ENCODE measurements around the gene ARHGEF4. TPM values are rescaled to one million over a fixed set of nuclear protein-coding genes. Genes with fewer than 3 reads are reported as not detected.

Gene ARHGEF4
- total RNA-seq, 1 experiment from 2014 or later, result 26.6 TPM

DNA sequence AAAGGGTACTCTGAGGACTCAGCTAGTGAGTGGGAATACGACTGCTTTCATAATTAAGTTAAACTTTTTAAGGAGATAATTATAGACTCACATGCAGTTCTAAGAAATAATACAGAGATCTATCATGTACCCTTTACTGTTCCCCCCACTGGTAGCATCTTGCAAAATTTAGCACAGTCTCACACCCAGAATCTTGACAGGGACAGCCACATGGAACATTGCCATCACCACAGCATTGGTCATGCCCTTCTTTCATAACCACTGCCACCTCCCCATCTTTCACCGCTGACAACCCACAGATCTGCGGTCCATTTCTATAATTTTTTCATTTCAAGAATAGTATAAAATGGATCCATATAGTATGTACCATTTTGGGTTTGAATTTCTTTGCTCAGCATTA, 37.8 kb downstream of the ARHGEF4 start:
- Histone ChIP-seq H3K9me3 (ENCODE audit: control insufficient read depth in 1 of 2, insufficient read depth in 1 of 2, low read depth in 1 of 2, low read length in 2 of 2) (no peaks in the 10 kb centered on the region), H3K9me2 (ENCODE audit: insufficient read depth) (no peaks in the 10 kb centered on the region)
- CTCF ChIA-PET, result interaction anchor here (2.6 kb wide), 1 partner anchor 77 kb away, joined by 19 read pairs; no protein-coding TSS in a partner anchor

DNA sequence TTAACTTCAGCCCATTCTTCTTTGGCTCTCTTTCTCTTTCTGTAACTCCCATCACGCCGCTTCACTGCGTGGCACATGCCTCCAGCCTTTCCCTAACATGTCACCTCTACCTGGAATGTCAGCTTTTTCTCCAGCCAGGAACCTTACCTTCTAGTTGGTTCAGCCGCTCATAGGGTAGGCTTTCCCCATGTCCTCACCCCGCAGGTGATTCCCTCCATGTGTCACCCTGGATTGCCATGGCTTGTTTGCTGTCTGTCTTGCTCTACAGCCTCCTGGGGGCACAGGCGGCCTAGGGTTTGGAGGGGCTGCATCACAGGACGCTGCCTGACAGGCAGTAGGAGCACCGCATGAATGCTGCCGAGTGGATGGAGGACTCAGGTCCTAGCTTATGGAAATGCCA, 39.2 kb downstream of the ARHGEF4 start:
- DNase-seq (ENCODE audit: low read depth, low spot score), result no peak
- Histone ChIP-seq H3K9ac (ENCODE audit: low read length) (no peak overlapping the region), H2AFZ (ENCODE audit: low read depth, low read length, poor library complexity, severe bottlenecking) (no peak overlapping the region), H3K27me3 (ENCODE audit: insufficient read depth, low read length) (no peaks in the 10 kb centered on the region), H3K27ac (ENCODE audit: low read depth, low read length) (no peak overlapping the region), H3K9me2 (ENCODE audit: insufficient read depth) (no peaks in the 10 kb centered on the region), H3K79me2 (ENCODE audit: insufficient read depth, low read length) (no peaks in the 10 kb centered on the region), H3K36me3 (ENCODE audit: control insufficient read depth in 1 of 2, insufficient read depth in 2 of 2, low read length in 2 of 2) (no peaks in the 10 kb centered on the region), H3K9me3 (ENCODE audit: control insufficient read depth in 1 of 2, insufficient read depth in 1 of 2, low read depth in 1 of 2, low read length in 2 of 2) (no peaks in the 10 kb centered on the region), H4K20me1 (ENCODE audit: insufficient read depth) (no peaks in the 10 kb centered on the region), H3K4me2 (ENCODE audit: low read length) (no peak overlapping the region), H3K4me3 (replicated peaks in 1 of 2; ENCODE audit: low read depth in 1 of 2, low read length in 2 of 2) (no peak overlapping the region), H3K4me1 (ENCODE audit: control insufficient read depth in 1 of 2, insufficient read depth in 2 of 2, low read length in 2 of 2) (no peaks in the 10 kb centered on the region)
- no TSS peak for BruUV-seq (replicated peaks)
- POLR2A ChIA-PET, result no interaction called here
- TF ChIP-seq, protein P1, sequence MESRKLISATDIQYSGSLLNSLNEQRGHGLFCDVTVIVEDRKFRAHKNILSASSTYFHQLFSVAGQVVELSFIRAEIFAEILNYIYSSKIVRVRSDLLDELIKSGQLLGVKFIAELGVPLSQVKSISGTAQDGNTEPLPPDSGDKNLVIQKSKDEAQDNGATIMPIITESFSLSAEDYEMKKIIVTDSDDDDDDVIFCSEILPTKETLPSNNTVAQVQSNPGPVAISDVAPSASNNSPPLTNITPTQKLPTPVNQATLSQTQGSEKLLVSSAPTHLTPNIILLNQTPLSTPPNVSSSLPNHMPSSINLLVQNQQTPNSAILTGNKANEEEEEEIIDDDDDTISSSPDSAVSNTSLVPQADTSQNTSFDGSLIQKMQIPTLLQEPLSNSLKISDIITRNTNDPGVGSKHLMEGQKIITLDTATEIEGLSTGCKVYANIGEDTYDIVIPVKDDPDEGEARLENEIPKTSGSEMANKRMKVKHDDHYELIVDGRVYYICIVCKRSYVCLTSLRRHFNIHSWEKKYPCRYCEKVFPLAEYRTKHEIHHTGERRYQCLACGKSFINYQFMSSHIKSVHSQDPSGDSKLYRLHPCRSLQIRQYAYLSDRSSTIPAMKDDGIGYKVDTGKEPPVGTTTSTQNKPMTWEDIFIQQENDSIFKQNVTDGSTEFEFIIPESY (IDR thresholded peaks at IDR 0.05; ENCODE audit: extremely low read depth, insufficient replicate concordance, low read length), result no peak
- TF ChIP-seq ELF1 (IDR thresholded peaks at IDR 0.05; ENCODE audit: borderline replicate concordance, low read depth) (no peak), POLR2AphosphoS5 (IDR thresholded peaks at IDR 0.05; ENCODE audit: low read depth, low read length) (no peak), EZH2 (IDR thresholded peaks at IDR 0.05) (no peak), RAD21 (IDR thresholded peaks at IDR 0.05; ENCODE audit: low read depth) (no peak), CBX3 (IDR thresholded peaks at IDR 0.05; ENCODE audit: low read depth) (no peak), SRF (IDR thresholded peaks at IDR 0.05; ENCODE audit: low read depth) (no peak)
- TF ChIP-seq, protein P2, sequence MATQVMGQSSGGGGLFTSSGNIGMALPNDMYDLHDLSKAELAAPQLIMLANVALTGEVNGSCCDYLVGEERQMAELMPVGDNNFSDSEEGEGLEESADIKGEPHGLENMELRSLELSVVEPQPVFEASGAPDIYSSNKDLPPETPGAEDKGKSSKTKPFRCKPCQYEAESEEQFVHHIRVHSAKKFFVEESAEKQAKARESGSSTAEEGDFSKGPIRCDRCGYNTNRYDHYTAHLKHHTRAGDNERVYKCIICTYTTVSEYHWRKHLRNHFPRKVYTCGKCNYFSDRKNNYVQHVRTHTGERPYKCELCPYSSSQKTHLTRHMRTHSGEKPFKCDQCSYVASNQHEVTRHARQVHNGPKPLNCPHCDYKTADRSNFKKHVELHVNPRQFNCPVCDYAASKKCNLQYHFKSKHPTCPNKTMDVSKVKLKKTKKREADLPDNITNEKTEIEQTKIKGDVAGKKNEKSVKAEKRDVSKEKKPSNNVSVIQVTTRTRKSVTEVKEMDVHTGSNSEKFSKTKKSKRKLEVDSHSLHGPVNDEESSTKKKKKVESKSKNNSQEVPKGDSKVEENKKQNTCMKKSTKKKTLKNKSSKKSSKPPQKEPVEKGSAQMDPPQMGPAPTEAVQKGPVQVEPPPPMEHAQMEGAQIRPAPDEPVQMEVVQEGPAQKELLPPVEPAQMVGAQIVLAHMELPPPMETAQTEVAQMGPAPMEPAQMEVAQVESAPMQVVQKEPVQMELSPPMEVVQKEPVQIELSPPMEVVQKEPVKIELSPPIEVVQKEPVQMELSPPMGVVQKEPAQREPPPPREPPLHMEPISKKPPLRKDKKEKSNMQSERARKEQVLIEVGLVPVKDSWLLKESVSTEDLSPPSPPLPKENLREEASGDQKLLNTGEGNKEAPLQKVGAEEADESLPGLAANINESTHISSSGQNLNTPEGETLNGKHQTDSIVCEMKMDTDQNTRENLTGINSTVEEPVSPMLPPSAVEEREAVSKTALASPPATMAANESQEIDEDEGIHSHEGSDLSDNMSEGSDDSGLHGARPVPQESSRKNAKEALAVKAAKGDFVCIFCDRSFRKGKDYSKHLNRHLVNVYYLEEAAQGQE (IDR thresholded peaks at IDR 0.05; ENCODE audit: low read depth), result no peak
- CTCF ChIA-PET, result no interaction called here
- RAD21 ChIA-PET (ENCODE audit: low non-redundant PET in 1 of 2, low total read pairs in 2 of 2, uncharacterized antibody in 2 of 2, unreplicated experiment in 2 of 2), result no interaction called here
- intact Hi-C loops (cut with micrococcal nuclease), result no loop called here
- no peak for ATAC-seq

More for the DNA sequence above, 37.8 kb downstream of the ARHGEF4 start:
- RAD21 ChIA-PET (ENCODE audit: low non-redundant PET in 1 of 2, low total read pairs in 2 of 2, uncharacterized antibody in 2 of 2, unreplicated experiment in 2 of 2), result no interaction called here
- no peak overlapping the region for H3K4me2 ChIP-seq (ENCODE audit: low read length)
- H3K9ac ChIP-seq (ENCODE audit: low read length), result no peak overlapping the region
- H2AFZ ChIP-seq (ENCODE audit: low read depth, low read length, poor library complexity, severe bottlenecking), result no peak overlapping the region
- BruUV-seq (replicated peaks), result no TSS peak
- ATAC-seq (no peak), DNase-seq (ENCODE audit: low read depth, low spot score) (no peak)
- no peaks in the 10 kb centered on the region for H3K36me3 ChIP-seq (ENCODE audit: control insufficient read depth in 1 of 2, insufficient read depth in 2 of 2, low read length in 2 of 2)
- H3K79me2 ChIP-seq (ENCODE audit: insufficient read depth, low read length), result no peaks in the 10 kb centered on the region
- H4K20me1 ChIP-seq (ENCODE audit: insufficient read depth), result no peaks in the 10 kb centered on the region
- no peak overlapping the region for H3K4me3 ChIP-seq (replicated peaks in 1 of 2; ENCODE audit: low read depth in 1 of 2, low read length in 2 of 2)
- no peak for TF ChIP-seq ZFX (IDR thresholded peaks at IDR 0.05)
- no peaks in the 10 kb centered on the region for H3K27me3 ChIP-seq (ENCODE audit: insufficient read depth, low read length)
- POLR2A ChIA-PET, result no interaction called here
- H3K4me1 ChIP-seq (ENCODE audit: control insufficient read depth in 1 of 2, insufficient read depth in 2 of 2, low read length in 2 of 2), result no peaks in the 10 kb centered on the region
- no peak overlapping the region for H3K27ac ChIP-seq (ENCODE audit: low read depth, low read length)
- intact Hi-C loops (cut with micrococcal nuclease), result no loop called here

Data from HCT116 (cell line).